GM12892 (cell line): ENCODE results near the gene KIF25.

ENCODE experiments used
- POLR2A ChIP-seq: IDR thresholded peaks from 2 replicates; pipeline ENCODE4 v1.6.1; 2011; ENCODE audit warnings: low read depth, low read length, control low read depth
- POLR2AphosphoS5 ChIP-seq: IDR thresholded peaks from 2 replicates; pipeline ENCODE4 v1.6.1; 2011; ENCODE audit warnings: low read depth, low read length, control low read depth
- TAF1 ChIP-seq: IDR thresholded peaks from 2 replicates; pipeline ENCODE4 v1.6.1; 2011; ENCODE audit warnings: low read depth, mild to moderate bottlenecking, control low read depth, low read length, borderline replicate concordance

DNA sequence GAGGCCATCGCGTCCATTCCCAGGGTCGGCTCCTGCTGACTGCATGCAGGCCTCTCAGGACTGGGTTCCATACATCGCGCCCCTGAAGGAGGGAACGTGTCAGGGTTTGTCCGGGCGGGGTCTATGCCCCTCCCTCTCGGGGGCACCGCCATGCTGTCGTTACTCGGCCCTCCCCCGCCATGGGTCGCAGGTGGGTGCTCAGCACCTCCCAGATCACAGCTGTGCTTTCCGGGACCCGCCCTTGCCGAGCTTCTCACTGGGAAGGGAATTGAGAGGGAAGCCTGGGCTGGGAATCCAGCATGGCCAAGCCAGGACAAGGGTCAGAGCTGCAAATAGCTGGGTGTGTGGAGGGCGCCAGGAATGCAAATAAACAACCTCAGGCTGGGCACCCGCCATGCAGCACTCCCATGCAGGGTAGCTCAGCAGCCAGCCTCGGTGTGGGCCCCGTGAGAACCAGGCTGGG, 81.5 kb downstream of the KIF25 start, which contains the start of gene FRMD1:
- no peak for TF ChIP-seq POLR2AphosphoS5
- no peak for TF ChIP-seq POLR2A
- no peak for TF ChIP-seq TAF1
